Hematopoietic multipotent progenitor cell treated with erythropoietin and hydrocortisone succinate and interleukin-3 and kit ligand, for 4 days (in vitro differentiated cells): ENCODE results near the gene TNNI3K.
"Not testable (repeated sequence)": the region's sequence is repeated elsewhere in the genome, so short reads cannot be mapped to it uniquely, and the experiment has no call there.

Experiments used
- DNase-seq: peaks from one replicate; pipeline ENCODE4 v3.0.0-alpha.2; 2015

Gene TNNI3K, protein sequence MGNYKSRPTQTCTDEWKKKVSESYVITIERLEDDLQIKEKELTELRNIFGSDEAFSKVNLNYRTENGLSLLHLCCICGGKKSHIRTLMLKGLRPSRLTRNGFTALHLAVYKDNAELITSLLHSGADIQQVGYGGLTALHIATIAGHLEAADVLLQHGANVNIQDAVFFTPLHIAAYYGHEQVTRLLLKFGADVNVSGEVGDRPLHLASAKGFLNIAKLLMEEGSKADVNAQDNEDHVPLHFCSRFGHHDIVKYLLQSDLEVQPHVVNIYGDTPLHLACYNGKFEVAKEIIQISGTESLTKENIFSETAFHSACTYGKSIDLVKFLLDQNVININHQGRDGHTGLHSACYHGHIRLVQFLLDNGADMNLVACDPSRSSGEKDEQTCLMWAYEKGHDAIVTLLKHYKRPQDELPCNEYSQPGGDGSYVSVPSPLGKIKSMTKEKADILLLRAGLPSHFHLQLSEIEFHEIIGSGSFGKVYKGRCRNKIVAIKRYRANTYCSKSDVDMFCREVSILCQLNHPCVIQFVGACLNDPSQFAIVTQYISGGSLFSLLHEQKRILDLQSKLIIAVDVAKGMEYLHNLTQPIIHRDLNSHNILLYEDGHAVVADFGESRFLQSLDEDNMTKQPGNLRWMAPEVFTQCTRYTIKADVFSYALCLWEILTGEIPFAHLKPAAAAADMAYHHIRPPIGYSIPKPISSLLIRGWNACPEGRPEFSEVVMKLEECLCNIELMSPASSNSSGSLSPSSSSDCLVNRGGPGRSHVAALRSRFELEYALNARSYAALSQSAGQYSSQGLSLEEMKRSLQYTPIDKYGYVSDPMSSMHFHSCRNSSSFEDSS

DNA sequence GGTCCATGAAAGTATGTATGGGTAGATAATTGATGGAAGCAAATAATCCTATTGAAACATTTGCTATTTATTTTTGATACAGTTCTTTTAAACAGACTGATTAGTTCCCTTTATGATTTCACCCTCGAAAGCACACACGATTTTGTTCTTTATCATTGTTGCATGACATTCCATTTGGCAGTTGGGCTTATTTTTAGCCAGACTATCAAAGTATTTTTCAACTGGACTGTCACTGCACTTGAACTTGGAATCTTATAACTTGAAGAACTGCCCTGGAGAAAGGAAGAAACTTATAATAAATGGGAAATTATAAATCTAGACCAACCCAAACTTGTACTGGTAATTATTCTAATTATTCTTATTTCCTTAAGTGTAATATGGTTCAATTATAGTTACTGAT is at the start of gene TNNI3K:
Gene TNNI3K, plus strand, starts transcription at position 235 of the 400 bp plus-strand sequence. Its CDS starts 65 bp downstream, at position 300.
- DNase-seq = no peak

DNA sequence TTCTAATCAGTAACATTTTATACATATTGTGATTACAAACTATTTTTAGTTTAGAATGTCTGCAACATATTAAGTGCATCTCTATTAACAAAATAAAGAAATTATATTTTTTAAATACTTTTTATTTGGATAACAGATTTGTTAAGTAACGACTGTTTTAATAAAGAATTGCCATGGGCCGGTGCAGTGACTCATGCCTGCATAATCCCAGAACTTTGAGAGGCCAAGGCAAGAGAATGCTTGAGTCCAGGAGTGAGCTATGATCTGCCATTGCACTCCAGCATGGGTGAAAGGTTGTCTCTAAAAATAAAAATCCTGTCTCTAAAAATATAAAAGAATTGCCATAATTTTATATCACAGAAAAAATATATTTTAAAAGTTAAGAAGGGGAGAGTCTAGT is 41.3 kb upstream of the TNNI3K start:
- no peak for DNase-seq

DNA sequence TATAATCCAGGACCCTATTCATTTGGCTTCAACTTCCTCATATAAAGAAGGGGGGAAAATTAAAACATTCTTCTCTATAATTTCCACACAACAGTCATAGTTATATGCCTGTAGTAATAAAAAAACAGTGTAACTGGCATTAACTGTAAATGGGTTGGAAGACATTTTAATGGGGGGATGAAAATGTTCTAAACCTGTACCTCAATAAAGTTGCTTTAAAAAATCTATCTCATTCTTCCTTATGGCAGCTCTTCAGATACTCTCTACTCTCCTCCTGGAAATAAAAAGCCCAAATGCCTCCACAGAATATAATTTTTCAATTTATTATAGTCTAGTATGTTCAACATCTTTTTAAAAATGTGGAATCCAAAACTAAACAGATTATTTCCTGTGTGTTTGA is 39.8 kb upstream of the TNNI3K start:
- peak; percentile 4 for DNase-seq

DNA sequence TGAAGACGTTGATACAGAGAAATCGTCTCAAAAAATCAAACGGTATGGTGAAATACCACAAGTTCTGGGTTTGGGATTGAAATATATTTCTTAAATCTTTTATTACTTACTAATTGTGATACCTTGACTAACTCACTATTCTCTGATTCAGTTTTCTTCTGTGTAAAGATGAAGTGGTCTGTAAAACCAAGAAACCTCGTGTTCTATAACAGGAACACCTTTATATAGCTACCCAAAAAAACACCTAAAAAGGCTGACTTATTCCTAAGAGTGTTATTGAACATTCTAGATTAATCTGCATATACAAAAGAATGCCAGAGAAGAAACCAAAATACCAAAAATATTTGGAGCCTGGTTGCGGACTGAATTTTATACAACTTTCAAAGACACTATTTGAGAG is 37.9 kb upstream of the TNNI3K start:
- DNase-seq = no peak

DNA sequence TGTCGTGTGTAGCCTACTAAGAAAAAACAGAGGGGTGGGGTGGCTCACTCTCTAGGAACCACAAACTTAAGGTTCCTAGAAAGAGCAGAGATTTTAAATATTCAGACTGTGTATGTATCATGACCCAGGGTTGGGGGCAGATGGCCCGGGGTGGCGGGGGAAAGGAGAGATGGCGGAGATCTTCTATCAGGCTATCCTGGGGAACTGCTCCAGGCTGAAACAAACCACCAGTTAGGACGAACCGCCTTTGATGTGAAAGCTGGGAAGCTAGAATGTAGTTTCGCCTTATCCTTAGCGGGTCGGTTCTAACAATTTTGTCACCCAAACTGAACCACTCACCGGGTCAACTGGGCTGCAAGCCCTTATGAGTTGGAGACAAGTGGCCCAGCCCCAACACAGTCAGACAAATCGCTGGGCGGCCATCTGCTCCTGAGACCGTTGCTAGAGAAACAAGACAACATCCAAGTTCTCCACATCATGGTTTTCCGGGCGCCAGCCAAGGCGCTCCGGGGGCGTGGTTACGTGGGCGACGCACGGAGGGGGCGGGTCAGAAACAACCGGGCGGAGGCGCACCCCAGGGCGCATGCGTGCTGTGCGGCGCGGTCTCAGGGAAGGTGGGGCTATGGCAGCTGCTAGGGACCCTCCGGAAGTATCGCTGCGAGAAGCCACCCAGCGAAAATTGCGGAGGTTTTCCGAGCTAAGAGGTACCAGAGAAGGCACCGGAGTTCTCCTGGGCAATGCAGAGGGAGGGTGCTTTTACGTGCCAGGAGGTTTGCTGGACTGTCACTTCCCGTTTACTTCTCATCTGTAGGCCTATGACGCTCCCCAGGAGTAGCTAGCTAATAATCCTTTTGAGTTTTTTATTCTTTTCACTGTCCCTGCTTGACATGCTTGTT is 37.3 kb upstream of the TNNI3K start, which contains the start of the genes FPGT and LRRIQ3:
Gene FPGT, plus strand, starts transcription at position 586 of the 896 bp plus-strand sequence. Its CDS starts 37 bp downstream, at position 623.
Gene LRRIQ3, minus strand, starts transcription at position 520 of the 896 bp plus-strand sequence. CDS start 14,492 bp downstream, outside the sequence.
- peak; percentile 97 for DNase-seq

DNA sequence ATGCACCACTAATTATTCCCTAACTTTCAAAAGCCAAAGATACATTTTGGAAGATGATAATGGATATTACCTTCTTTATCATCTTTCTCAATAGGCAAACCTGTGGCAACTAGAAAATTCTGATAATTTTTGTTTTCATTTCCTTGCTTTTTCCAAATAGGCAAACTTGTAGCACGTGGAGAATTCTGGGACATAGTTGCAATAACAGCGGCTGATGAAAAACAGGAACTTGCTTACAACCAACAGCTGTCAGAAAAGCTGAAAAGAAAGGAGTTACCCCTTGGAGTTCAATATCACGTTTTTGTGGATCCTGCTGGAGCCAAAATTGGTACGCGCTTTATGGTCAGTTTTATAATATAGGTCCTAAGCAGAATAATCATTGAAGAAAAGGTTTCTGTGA is 35.7 kb upstream of the TNNI3K start:
- DNase-seq = peak; percentile 62

DNA sequence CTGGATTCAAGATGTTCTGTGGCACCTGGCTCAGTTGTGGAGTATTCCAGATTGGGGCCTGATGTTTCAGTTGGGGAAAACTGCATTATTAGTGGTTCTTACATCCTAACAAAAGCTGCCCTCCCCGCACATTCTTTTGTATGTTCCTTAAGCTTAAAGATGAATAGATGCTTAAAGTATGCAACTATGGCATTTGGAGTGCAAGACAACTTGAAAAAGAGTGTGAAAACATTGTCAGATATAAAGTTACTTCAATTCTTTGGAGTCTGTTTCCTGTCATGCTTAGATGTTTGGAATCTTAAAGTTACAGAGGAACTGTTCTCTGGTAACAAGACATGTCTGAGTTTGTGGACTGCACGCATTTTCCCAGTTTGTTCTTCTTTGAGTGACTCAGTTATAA is 29.9 kb upstream of the TNNI3K start:
- no peak for DNase-seq

DNA sequence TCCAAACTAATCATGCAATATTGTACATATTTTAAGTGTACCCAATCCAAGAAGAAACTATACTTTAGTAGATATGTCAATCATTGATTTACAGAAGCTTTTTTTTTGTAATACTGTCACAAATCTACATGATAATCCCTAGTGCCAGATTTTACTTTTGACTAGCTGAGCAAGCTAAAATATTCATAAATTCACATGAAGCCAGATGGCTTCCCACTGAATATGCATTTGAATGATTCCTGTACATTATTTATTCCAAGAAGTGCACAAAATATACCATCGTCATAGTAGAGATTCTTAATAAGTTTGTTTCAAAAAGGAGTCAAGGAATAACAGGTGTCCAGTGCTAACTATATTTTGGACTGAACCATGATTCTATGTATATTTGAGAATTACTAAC is 20.0 kb upstream of the TNNI3K start:
- no peak for DNase-seq

DNA sequence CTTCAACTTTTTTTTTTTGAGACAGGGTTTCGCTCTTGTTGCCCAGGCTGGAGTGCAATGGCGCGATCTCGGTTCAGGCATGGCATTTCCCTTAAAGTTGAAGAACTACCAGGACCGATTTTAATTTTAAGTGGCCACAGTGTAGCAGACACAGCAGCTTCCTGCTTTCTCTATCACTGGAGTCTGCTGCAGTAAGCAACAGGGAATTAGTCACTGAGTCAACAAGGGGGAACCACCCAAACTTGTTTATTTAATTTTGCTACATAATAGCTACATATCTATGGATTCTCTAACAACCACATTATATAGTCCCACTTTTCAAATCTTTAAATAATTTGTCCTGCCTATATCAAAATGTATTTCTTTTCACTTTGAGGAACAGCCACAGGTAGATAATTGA is 12.5 kb upstream of the TNNI3K start:
- DNase-seq = no peak

DNA sequence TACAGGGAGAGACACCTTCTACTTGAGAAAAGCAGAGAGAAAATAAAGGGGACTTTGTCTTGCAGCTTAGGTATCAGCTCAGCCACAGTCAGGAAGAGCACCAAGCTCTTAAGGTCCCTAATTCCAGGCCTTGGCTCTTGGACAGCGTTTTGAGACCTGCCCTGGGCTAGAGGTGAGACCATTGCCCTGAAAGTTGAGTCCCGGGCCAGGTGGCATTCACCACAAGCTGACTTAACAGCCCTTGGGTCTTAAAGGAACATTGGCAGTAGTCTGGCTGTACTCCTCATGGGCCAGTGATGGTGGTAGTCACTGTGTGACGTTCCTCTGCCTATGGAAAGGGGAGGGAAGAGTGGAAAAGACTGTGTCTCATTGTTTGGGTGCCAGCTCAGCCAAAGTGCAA is 11.7 kb upstream of the TNNI3K start:
- DNase-seq = no peak

DNA sequence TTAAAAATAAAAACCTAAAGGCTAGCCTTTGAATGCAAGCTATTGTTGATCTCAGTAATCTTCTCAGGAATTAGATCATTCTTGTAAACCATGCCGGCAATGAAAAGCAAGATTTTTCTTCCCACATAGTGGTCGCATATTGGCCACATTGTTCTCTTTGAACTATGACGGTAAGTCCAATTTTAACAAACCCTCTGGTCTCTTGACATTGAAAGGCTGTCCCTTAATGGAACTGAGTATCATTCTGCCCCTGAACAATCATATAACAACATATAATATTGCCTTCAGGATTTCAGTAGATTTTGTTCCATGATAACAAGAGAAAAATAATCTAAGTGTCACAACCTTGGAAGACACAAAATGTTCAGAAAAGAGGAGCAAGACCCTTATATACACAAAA is 1.3 kb downstream of the TNNI3K start:
- DNase-seq = no peak

DNA sequence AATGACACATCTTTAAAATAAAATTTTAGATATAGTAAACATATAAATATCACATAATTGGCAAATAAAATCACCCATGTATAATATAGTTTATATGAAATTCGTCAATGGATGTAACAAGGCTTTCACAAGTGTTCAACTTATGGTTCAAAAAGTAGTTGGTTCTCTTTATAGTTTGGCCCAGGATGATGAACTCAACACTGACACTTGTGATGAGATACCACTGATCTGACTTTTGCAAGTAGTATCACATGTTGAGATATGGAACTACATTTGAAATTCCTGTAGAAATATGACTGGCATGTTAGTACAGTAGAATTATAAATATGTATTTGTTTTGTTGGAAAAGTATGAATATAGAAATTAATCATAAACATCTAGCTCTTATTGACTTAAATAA is 1.8 kb downstream of the TNNI3K start:
- DNase-seq = no peak

DNA sequence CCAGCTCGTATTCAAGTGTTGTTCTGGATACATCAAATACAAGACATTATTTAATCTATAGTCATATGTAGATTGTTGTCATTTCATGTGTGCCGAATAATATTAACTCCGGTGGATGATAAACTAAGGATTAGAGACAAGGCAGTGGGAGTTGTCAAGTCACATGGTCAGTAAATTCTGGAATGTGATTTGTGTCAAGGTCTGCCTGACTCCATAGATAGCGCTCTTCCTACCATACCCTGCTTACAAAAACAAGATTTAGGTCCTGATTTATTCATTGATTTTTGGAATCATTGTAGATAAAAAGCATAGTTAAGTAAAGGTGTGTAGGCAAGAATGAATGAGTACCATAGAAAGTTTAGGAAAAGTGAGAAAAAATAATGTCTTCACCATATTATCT is 2.6 kb downstream of the TNNI3K start:
- DNase-seq = no peak

DNA sequence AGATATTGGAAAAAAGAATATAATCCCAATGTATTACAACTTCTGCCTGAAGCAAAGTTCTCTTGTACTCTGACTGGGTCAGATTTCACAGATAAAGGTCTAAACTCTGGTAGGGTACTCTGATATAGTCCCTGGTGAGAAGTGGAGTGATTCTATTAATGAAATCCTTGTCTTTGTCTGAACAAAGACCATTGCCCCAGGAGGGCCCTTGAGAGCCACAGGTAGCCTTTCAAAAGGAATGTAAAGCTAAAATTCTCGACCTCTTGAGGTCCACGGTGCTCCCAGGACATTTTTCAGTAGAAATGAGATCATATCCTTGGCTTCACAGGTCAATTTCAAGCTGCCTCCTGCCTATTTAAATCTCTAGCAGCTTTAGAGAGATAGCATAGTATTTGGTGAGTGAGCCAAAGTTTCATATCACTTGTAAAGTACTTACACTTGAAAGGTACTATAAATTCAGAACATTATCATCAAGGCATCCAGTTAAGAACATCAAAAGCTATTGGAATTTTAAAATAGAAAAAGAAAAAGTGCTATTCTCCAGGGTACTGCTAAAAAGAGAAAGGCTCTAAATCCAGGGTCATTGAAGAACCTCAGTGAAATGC is 10.1 kb downstream of the TNNI3K start:
- DNase-seq = no peak

DNA sequence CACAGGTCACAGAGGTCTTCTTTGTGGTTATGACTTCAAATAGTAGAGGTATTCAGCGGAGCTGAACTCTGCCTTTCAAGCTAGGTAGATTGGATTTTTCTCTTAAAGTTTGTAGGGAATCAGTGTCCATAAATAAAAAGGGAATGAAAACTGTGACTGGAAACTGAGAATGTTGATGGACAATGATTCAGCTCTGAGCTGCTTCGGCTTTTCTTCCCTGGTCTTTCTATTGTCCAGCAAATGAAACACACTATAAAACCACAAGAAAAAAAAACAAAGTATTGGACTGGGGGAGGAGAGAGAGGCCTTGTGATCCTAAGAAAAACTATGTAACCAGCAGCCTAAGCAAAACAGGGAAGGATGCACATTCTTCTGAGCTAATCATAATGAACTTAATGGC is 11.1 kb downstream of the TNNI3K start:
- no peak for DNase-seq

DNA sequence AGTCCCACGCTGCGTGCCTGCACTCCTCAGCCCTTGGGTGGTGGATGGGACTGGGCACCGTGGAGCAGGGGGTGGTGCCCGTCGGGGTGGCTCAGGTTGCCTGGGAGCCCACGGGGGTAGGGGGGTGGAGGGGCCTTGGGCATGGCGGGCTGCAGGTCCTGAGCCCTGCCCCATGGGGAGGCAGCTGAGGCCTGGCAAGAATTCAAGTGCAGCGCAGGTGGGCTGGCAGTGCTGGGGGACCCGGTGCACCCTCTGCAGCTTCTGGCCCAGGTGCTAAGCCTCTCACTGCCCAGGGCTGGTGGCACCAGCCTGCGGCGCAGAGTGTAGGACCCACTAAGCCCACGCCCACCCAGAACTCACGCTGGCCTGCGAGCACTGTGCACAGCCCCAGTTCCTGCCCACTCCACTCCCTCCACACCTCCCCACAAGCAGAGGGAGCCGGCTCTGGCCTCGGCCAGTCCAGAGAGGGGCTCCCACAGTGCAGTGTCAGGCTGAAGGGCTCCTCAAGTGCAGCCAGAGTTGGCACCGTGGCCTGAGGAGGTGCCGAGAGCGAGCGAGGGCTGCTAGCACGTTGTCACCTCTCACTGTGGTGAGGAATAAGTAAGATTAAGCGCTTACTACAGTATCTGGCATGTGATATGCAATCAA is 12.8 kb downstream of the TNNI3K start:
- no peak for DNase-seq

DNA sequence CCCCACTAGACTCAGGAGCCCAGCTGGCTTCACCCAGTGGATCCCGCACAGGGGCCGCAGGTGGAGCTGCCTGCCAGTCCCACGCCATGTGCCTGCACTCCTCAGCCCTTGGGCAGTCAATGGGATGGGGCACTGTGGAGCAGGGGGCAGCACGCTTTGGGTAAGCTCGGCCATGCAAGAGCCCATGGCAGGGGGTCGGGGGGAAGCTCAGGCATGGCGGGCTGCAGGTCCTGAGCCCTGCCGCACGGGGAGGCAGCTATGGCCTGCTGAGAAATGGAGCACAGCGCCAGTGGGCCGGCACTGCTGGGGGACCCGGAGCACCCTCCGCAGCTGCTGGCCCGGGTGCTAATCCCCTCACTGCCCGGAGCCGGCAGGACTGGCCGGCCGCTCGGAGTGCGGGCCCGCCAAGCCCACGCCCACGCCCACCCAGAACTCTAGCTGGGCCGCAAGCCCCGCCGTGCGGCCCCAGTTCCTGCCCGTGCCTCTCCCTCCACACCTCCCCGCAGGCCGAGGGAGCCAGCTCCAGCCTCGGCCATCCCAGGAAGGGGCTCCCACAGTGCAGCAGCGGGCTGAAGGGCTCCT is 18.1 kb downstream of the TNNI3K start:
- DNase-seq = not testable (repeated sequence)

DNA sequence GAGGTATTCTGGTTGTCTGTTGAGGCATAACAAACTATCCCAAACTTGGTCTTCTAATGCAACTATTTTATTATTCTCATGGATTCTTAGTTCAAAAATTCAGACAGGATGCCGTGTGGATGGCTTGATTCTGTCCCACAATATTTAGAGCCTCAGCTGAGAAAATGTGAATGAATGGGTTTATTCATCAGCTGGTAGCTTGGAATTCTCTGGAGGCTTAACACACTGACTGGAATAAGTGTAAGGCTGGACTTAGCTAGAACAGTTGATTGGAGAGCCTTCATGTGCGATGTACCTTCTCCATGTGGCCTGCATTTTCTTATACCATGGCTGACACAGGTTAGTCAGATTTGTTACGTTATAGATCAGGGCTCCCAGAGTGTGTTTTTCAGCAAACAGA is 30.8 kb downstream of the TNNI3K start:
- no peak for DNase-seq

DNA sequence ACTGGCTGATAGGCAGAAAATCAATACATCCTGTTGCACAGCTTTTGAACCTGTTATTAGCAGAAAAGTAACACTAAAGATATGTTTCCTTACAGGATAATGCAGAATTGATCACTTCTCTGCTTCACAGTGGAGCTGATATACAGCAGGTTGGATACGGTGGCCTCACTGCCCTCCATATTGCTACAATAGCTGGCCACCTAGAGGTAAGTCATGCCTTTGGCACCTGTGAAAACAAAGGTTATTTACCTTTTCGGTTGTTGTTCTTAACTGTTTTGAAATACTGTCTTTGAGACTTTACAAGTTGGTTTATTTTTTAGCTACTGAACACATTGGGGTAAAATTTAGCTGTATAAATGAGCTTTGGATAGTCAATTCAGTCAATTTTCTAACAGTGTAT is 36.3 kb downstream of the TNNI3K start:
- no peak for DNase-seq

DNA sequence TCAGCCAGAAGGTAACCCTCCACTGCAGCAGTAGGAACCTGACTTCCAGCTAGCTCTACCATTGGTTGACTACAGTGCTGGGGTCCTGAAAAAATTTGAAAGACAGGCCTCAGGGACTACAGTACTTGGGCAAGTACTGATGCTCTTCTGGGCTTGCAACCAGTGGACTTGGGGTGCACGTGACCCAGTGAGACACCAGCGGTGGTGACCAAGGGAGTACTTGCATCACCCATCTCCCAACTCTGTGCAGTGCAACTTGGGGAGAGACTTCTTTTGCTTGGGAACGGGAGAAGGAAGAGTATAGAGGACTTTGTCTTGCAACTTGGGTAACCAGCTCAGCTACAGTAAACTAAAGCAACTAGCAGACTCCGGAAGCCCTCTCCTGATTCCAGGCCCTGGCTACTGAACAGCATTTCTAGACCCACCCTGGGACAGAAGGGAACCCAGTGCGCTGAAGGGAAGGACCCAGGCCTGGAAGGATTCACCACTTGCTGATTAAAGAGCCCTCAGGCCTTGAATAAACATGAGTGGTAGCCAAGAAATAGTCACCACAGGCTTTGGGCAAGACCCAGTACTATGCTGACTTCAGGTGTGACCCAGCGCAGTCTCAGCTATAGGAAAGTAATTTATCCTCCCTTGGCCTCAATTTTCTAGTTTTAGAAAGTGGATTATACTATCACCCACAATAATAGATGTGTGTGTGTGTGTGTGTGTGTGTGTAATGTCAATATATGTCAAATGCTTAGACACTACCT is 45.6 kb downstream of the TNNI3K start:
- DNase-seq = no peak

DNA sequence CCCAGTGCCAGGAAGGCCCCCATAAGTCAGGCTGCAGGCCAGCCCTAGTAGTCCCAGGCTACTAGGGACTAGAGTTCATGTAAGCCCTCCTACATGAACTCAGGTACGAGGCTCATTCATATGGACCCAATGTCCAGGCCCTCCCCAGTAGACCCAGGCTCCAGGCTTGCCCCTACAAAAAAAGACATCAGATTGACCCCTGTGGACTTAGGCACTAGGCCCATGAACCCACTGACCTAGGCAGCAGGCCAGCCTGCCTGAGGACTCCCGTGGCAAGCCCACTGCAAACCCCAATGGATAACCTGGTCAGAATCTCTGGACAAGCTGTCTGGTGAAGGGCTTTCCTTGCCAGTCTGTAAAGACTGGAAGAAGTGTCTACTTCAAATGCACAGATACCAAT is 51.2 kb downstream of the TNNI3K start:
- DNase-seq = no peak
